ENCODE results near the gene MYO9A.

Gene MYO9A

DNA sequence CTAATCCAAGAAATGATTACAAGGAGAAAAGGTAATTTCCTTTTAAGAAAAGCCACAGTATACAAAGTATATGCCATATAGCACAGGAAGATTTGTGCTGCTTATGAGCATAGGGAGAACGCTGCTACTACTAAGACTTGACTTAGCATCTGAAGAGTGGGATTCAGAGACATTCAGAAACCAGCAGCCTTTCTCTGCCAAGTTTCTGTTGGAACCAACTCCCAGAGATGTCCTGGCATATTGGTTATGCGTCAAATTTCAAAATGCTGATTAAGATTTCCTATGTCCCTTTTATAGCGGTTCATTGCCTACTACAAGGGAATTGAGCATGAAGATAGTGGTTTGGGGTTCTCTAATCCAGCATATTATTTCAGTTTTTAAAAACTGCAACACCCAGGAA, 302.6 kb downstream of the MYO9A start:
- Histone ChIP-seq H3K36me3 (ENCODE audit: control insufficient read depth in 2 of 2, insufficient read depth in 1 of 2, low read length in 2 of 2) (no peaks in the 10 kb centered on the region), H3K9me3 (ENCODE audit: control insufficient read depth, insufficient read depth, low read depth, low read length) (no peaks in the 10 kb centered on the region), H3K4me1 (ENCODE audit: control insufficient read depth, insufficient read depth, low read length) (no peaks in the 10 kb centered on the region), H3K27ac (ENCODE audit: extremely low read depth, low read depth, low read length) (no peak overlapping the region), H3K4me3 (ENCODE audit: low read depth, low read length) (no peak overlapping the region)
- POLR2A ChIA-PET = no interaction called here
- TF ChIP-seq, protein P1, sequence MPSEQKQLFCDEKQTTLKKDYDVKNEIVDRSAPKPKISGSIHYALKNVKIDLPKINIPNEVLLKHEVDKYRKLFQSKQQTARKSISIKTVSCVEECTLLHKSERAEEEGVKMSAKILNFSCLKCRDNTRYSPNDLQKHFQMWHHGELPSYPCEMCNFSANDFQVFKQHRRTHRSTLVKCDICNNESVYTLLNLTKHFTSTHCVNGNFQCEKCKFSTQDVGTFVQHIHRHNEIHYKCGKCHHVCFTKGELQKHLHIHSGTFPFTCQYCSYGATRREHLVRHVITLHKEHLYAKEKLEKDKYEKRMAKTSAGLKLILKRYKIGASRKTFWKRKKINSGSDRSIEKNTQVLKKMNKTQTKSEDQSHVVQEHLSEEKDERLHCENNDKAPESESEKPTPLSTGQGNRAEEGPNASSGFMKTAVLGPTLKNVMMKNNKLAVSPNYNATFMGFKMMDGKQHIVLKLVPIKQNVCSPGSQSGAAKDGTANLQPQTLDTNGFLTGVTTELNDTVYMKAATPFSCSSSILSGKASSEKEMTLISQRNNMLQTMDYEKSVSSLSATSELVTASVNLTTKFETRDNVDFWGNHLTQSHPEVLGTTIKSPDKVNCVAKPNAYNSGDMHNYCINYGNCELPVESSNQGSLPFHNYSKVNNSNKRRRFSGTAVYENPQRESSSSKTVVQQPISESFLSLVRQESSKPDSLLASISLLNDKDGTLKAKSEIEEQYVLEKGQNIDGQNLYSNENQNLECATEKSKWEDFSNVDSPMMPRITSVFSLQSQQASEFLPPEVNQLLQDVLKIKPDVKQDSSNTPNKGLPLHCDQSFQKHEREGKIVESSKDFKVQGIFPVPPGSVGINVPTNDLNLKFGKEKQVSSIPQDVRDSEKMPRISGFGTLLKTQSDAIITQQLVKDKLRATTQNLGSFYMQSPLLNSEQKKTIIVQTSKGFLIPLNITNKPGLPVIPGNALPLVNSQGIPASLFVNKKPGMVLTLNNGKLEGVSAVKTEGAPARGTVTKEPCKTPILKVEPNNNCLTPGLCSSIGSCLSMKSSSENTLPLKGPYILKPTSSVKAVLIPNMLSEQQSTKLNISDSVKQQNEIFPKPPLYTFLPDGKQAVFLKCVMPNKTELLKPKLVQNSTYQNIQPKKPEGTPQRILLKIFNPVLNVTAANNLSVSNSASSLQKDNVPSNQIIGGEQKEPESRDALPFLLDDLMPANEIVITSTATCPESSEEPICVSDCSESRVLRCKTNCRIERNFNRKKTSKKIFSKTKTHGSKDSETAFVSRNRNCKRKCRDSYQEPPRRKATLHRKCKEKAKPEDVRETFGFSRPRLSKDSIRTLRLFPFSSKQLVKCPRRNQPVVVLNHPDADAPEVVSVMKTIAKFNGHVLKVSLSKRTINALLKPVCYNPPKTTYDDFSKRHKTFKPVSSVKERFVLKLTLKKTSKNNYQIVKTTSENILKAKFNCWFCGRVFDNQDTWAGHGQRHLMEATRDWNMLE (tag by site-specific recombination; conservative IDR thresholded peaks at IDR 0.05; ENCODE audit: low read depth) = no peak
- TF ChIP-seq ZNF121 (tag by site-specific recombination; IDR thresholded peaks at IDR 0.05) (no peak), ZFP37 (tag by site-specific recombination; IDR thresholded peaks at IDR 0.05) (no peak), TRIM28 (IDR thresholded peaks at IDR 0.05; ENCODE audit: borderline replicate concordance, low read length) (no peak), ZFHX2 (tag by site-specific recombination; conservative IDR thresholded peaks at IDR 0.05) (no peak), ZBTB8A (tag by site-specific recombination; IDR thresholded peaks at IDR 0.05) (no peak), ZNF341 (tag by site-specific recombination; IDR thresholded peaks at IDR 0.05; ENCODE audit: low read depth) (no peak), OSR2 (tag by site-specific recombination; IDR thresholded peaks at IDR 0.05) (no peak), ZNF776 (tag by site-specific recombination; IDR thresholded peaks at IDR 0.05; ENCODE audit: borderline replicate concordance) (no peak), ZNF585B (tag by site-specific recombination; IDR thresholded peaks at IDR 0.05) (no peak), GLIS2 (tag by site-specific recombination; IDR thresholded peaks at IDR 0.05) (no peak), ZNF670 (tag by site-specific recombination; IDR thresholded peaks at IDR 0.05; ENCODE audit: low read depth) (no peak), ZNF510 (tag by site-specific recombination; IDR thresholded peaks at IDR 0.05; ENCODE audit: insufficient replicate concordance) (no peak)
- CTCF ChIA-PET = interaction anchor here (0.7 to 1.1 kb wide), 3 partner anchors 13 to 239 kb away, joined by 3 to 4 read pairs (median 4); no protein-coding TSS in a partner anchor

DNA sequence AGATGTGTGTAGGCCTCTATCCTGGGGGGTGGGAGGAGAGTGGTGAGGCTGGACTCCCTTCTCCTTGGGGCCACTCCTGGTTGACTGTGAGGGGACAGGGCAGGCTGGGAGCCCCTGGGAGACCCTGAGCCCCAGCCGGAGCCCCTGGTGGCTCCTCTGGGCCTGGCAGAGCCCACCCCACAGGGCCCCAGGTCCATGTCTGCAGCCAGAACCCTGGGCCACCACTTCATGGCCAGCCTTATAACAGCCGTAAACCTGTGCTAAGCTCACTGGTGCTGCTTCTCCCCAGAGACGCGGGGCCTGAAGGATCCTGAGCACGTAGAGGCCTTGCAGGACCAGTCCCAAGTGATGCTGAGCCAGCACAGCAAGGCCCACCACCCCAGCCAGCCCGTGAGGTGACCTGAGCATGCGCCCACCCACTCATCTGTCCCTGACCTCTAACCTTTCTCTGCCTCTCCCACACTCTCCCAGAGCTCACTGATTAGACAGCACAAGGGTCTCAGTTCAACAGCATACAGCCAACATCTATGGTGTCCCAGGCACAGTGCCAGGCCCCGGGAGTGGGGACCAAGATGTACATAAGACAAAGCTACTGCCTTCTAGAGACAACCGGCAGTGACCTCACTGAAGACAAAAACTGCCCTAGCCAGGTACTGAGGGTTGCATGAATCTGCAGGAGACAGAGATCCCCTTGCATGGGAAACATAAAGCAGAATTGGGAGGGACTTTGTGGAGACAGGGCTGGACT, 304.1 kb downstream of the MYO9A start:
- CTCF ChIA-PET = no interaction called here

More for the DNA sequence above, 304.1 kb downstream of the MYO9A start:
- no peak overlapping the region for H3K4me3 ChIP-seq (ENCODE audit: low read depth, low read length)
- no peaks in the 10 kb centered on the region for H3K9me3 ChIP-seq (ENCODE audit: control insufficient read depth, insufficient read depth, low read depth, low read length)
- POLR2A ChIA-PET = no interaction called here
- H3K36me3 ChIP-seq (ENCODE audit: control insufficient read depth in 2 of 2, insufficient read depth in 1 of 2, low read length in 2 of 2) = no peaks in the 10 kb centered on the region
- TF ChIP-seq, protein P2, sequence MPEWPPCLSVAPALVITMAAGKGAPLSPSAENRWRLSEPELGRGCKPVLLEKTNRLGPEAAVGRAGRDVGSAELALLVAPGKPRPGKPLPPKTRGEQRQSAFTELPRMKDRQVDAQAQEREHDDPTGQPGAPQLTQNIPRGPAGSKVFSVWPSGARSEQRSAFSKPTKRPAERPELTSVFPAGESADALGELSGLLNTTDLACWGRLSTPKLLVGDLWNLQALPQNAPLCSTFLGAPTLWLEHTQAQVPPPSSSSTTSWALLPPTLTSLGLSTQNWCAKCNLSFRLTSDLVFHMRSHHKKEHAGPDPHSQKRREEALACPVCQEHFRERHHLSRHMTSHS (tag by site-specific recombination; IDR thresholded peaks at IDR 0.05) = no peak
- TF ChIP-seq PRDM1 (tag by site-specific recombination; IDR thresholded peaks at IDR 0.05) (no peak), WT1 (tag by site-specific recombination; IDR thresholded peaks at IDR 0.05) (no peak), ZNF23 (tag by site-specific recombination; IDR thresholded peaks at IDR 0.05; ENCODE audit: borderline replicate concordance) (no peak)
- H3K4me1 ChIP-seq (ENCODE audit: control insufficient read depth, insufficient read depth, low read length) = no peaks in the 10 kb centered on the region
- H3K27ac ChIP-seq (ENCODE audit: extremely low read depth, low read depth, low read length) = no peak overlapping the region
